Right lobe of liver (tissue), 4 donors: ENCODE measurements around the gene STPG4.

Experiments used
- CTCF ChIP-seq, 4 donors: fragments of 200-600 bp in 3 of 4; fragments of 450-650 bp in 1 of 4; IDR thresholded peaks; one replicate each; pipeline versions ENCODE4 v1.5.1 to v1.8.0; 2016 to 2022; ENCODE audit warnings: antibody characterized with exemption in 4 of 4, mild to moderate bottlenecking in 2 of 4
- POLR2A ChIP-seq: fragments of 450-650 bp; IDR thresholded peaks from one replicate; pipeline ENCODE4 v1.6.1; 2017; ENCODE audit warnings: antibody characterized with exemption, mild to moderate bottlenecking
- donor health status: DM: no; HTN: no; CAD: no.
- donor health status: DM: no; HTN: no; CAD: no.
- donor health status: DM: no; HTN: yes; CAD: no.

DNA sequence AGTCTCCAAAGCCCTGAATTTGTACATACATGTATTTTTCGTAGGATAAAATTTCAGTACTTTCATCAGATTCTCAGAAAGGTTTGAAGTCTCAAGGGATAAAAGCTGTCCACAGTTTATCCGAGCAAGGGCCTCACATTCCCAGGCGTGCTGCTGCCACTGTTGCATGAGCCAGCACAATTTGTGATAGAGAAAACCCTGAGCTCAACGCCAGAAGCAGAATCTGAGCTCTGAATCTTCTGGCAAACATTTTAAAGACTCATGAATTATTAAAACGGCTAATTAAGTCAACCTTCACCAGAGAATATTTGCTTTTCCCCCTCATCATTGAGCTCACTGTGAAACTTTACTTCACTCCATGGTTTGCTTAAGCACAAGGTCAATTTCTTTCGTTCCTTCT, 38.5 kb upstream of the STPG4 start:
- no peak for TF ChIP-seq CTCF (IDR thresholded peaks at IDR 0.05)
- no peak for TF ChIP-seq POLR2A
